GM12801 (cell line): Measurements from ENCODE around the gene C12orf56.

ENCODE experiments used
- TF ChIP-seq, protein P1 (sequence below): IDR thresholded peaks from one replicate; pipeline ENCODE4 v1.5.1; 2011; ENCODE audit warnings: control low read depth; ENCODE audit not compliant: insufficient read length; ENCODE audit errors: extremely low read depth

The C12orf56 gene, protein sequence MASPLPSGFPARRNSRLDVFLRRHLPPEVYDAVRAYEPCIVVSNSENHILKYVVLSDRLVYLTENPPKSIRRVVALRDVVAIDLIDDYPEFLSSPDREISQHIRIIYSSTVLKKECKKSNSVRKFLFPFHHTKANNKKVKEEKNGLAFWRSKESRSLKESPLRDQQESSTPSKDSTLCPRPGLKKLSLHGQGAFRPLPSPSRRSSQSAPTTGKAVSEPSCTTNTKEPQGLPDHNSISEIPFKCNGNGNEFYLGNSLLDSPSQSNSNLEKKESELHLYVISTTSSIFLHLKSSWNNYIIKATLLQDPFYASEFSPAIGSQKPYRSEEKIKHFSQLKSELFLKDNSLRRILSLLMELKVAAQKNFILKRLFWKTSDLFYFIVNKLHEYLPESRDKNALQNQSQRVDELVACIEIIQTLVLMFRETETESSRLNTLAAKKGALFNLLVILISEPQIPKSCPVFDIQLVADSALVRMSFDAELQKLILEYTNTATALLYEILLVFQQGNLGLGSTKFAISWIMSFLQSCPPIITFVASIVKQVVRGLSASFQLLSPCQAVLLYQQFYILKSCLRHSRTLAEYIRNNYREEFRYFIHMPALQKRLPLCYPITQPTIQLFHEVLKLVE

DNA sequence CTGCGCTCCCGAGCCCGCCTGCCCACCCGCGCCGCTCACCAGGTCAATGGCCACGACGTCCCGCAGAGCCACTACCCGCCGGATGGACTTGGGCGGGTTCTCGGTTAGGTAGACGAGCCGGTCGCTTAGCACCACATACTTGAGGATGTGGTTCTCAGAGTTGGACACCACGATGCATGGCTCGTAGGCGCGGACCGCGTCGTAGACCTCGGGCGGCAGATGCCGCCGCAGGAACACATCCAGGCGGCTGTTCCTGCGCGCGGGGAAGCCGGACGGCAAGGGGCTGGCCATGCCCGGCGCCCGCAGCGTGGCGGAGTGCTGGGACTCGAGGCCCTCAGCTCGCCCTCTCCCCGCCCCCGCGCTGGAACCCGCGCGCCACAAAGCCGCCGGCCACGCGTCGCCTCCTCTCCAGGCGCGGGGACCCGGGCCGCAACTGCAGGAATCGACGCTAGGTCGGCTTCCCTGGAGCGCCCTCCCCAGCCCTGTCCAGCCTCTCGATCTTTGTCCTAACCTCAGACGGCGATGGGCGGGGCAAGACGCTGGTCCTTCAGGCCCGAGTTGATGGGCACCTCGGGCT is at the start of gene C12orf56:
TSS of gene C12orf56 (minus strand) at position 484 of the 577 bp plus-strand sequence. CDS start at position 291, 193 bp downstream.
- TF ChIP-seq, protein P1, sequence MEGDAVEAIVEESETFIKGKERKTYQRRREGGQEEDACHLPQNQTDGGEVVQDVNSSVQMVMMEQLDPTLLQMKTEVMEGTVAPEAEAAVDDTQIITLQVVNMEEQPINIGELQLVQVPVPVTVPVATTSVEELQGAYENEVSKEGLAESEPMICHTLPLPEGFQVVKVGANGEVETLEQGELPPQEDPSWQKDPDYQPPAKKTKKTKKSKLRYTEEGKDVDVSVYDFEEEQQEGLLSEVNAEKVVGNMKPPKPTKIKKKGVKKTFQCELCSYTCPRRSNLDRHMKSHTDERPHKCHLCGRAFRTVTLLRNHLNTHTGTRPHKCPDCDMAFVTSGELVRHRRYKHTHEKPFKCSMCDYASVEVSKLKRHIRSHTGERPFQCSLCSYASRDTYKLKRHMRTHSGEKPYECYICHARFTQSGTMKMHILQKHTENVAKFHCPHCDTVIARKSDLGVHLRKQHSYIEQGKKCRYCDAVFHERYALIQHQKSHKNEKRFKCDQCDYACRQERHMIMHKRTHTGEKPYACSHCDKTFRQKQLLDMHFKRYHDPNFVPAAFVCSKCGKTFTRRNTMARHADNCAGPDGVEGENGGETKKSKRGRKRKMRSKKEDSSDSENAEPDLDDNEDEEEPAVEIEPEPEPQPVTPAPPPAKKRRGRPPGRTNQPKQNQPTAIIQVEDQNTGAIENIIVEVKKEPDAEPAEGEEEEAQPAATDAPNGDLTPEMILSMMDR = no peak

DNA sequence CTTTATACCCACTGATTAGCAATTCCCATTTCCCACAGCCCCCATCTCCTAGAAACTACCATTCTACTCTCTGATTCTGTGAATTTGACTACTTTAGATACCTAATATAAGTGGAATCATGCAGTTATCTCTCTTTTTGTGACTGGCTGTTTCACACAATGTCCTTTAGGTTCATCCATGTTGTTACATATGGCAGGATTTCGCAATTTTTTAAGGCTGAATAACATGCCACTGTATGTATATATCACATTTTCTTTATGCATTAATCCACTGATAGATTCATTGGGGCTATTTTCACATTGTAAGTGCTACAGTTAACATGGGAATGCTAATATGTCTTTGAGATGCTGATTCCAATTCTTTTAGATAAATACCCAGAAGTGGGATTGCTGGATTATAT is 49.5 kb upstream of the C12orf56 start:
- TF ChIP-seq, protein P1 = no peak

DNA sequence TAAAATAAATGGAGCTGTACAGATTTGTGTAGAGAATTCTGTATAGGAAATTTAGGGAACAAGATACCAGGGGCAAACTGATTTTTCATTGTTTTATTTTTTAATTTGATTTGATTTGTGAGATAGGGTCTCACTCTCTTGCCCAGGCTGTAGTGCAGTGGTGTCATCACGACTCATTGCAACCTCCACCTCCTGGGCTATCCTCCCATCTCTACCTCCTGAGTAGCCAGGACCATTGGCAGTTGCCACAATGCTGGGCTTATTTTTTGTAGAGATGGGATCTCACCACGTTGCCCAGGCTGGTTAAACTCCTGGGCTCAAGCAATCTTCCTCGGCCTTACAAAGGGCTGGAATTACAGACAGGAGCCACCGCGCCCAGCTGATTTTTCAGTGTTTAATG is 43.4 kb upstream of the C12orf56 start:
- TF ChIP-seq, protein P1 = no peak

DNA sequence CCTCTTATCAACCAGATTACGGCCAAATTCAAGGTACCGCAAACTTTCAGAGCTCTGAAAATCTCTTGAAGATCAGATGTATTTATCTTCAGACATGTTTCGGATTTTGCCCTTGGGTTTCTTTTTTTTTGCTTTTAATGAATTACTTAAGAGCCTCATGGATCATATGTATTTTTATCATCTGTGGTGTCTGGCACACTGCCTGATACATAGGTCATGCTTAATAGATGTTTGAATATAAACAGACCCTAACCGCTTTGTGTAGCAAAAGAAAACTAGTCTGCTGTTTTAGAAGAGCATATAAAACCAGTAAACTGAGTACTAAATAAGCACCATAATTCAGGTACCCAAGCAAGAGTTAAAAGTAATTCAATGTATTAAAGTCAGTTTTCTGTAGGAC is 41.2 kb upstream of the C12orf56 start:
- TF ChIP-seq, protein P1 = no peak

DNA sequence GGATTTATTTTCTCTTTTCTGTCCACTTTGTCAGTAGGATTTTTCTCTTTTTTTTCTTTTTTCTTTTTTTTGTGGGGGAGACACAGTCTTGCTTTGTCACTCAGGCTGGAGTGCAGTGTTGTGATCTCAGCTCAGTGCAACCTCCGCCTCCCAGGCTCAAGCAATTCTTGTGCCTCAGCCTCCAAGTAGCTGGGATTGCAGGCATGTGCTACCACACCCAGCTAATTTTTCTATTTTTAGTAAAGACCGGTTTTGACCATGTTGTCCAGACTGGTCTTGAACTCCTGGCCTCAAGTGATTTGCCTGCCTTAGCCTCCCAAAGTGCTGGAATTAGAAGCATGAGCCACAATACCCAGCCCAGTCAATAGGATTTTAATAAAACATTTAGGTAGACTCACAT is 40.3 kb upstream of the C12orf56 start:
- TF ChIP-seq, protein P1 = no peak

DNA sequence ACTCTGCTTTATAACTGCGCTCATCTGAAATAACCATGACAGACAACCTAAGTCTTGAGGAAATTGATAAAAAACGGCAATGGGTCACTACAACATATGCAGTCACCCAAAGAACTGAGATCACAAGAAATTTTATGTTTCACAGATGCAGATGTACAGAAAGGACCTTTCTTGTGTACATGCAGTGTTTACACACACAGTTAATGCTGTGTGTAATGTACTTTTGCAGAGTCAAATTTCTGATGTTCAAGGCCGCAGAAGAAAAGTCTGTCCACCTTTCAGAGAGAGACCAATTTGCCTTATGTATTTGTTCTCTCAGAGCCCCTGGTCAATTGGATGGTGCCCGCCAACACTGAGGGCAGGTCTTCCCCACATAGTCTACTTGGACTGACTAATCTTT is 38.4 kb upstream of the C12orf56 start:
- TF ChIP-seq, protein P1 = no peak

DNA sequence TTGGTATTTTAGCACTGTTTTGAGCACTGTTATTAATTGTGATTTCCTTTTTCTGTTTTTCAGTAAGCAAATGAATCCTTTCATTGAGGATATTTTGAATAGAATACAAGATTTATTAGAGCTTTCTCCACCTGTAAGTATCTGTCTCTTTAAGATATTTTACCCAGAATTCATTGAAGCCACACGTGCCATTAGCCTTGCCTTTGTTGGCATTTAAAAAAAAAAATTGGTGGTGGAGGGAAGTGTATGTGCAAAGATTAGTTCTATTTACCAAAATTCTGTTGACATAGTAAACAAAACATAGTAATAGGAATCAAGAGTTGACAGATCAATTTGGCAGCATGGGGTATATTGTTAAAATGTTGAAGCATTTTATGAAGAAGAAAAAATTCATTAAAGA is 37.4 kb upstream of the C12orf56 start:
- TF ChIP-seq, protein P1 = no peak
